Astrocyte (in vitro differentiated cells and primary cell): Measurements from ENCODE around the gene ENTPD2.

Experiments
- EZH2 ChIP-seq: IDR thresholded peaks from 2 replicates; pipeline ENCODE4 v1.6.1; 2012; ENCODE audit warnings: mild to moderate bottlenecking, low read length, inconsistent platforms; ENCODE audit not compliant: insufficient read depth
- TF ChIP-seq, protein P1 (sequence below): IDR thresholded peaks from 2 replicates; pipeline ENCODE4 v1.5.1; 2011; ENCODE audit warnings: low read depth, mild to moderate bottlenecking, inconsistent platforms, low read length, moderate library complexity; ENCODE audit not compliant: insufficient read depth

DNA sequence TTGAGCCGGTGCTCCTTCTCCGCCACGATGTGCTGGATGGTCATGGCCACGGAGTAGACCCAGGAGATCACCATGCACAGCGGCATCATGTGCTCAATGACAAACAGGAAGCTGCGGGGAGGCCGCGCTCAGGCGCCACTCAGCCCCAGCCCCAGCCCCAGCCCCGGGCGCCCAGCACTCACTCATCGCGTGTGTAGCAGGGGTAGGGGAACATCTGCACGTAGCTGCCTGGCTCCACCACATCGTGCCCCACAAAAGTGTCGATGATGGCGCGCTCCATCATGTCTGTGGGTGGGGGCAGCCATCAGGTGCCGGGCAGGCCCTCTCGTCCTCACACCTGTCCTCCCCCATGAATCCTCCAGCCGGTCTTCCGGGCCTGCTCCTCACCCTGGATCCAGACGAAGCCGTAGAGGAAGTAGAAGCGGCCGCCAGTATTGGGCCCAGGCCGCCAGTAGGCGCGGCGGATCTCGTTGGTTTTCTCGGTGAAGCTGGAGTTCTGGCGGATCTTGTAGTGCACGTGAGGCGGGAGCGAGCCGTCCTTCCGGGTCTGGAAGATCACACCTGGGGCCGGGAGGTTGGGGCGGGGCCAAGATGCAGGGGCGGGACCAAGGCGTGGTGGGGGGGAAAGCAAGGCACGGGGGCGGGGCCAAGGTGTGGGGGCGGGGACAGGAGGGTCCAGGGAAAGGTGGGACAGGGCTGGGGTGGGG is 35.9 kb downstream of the ENTPD2 start:
- TF ChIP-seq, protein P1, sequence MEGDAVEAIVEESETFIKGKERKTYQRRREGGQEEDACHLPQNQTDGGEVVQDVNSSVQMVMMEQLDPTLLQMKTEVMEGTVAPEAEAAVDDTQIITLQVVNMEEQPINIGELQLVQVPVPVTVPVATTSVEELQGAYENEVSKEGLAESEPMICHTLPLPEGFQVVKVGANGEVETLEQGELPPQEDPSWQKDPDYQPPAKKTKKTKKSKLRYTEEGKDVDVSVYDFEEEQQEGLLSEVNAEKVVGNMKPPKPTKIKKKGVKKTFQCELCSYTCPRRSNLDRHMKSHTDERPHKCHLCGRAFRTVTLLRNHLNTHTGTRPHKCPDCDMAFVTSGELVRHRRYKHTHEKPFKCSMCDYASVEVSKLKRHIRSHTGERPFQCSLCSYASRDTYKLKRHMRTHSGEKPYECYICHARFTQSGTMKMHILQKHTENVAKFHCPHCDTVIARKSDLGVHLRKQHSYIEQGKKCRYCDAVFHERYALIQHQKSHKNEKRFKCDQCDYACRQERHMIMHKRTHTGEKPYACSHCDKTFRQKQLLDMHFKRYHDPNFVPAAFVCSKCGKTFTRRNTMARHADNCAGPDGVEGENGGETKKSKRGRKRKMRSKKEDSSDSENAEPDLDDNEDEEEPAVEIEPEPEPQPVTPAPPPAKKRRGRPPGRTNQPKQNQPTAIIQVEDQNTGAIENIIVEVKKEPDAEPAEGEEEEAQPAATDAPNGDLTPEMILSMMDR, result no peak
- no peak for TF ChIP-seq EZH2
